IMR-90 (cell line): ENCODE measurements around the gene TMEM8B. TPM values are rescaled to one million over a fixed set of nuclear protein-coding genes. Genes with fewer than 3 reads are reported as not detected.
A peak's percentile ranks its signal among the peaks of the same experiment; 100 is the strongest.

Source experiments
- ATAC-seq: fragments of 200-7000 bp; cut with Tn5 transposase; 2 replicates; pipeline ENCODE4 v1.9.1; 2020; ENCODE audit warnings: low read depth, mild to moderate bottlenecking, moderate library complexity
- BruUV-seq: library from RNA; stranded (reverse); fragments of 400-500 nt; replicated peaks from 2 replicates; lab custom pipeline; 2021; lab: Mats Ljungman, UMichigan
- CTCF ChIA-PET: fragments of 300-600 bp; formaldehyde crosslinking; extraction: SDS; loops from one replicate; lab custom pipeline; 2021; ENCODE audit warnings: antibody characterized with exemption; lab: Yijun Ruan, JAX
- POLR2A ChIA-PET: fragments of 300-600 bp; sonication (Branson Sonifier 250); formaldehyde crosslinking; loops from one replicate; lab custom pipeline; 2022; ENCODE audit warnings: antibody characterized with exemption; ENCODE audit not compliant: unreplicated experiment; lab: Charles Lee
- DNase-seq: peaks from one replicate; pipeline ENCODE4 v3.0.0; 2013
- H2AFZ ChIP-seq: replicated peaks from 2 replicates; pipeline ENCODE3; 2013; ENCODE audit warnings: low read length, mild to moderate bottlenecking; ENCODE audit not compliant: poor library complexity
- H2AK5ac ChIP-seq: 2 replicates; pipeline ENCODE4 v1.6.1; 2013; ENCODE audit warnings: low read depth, low read length, inconsistent platforms
- H2AK9ac ChIP-seq: replicated peaks from 2 replicates; pipeline ENCODE3; 2013; ENCODE audit warnings: mild to moderate bottlenecking, low read depth, low read length, moderate library complexity; ENCODE audit not compliant: poor library complexity
- H2BK120ac ChIP-seq: 2 replicates; pipeline ENCODE4 v1.6.1; 2013; ENCODE audit warnings: low read depth, low read length, inconsistent platforms
- H2BK15ac ChIP-seq: 3 replicates; pipeline ENCODE4 v1.6.1; 2013; ENCODE audit warnings: low read depth, low read length, inconsistent platforms
- H2BK20ac ChIP-seq: 2 replicates; pipeline ENCODE4 v1.6.1; 2013; ENCODE audit warnings: low read depth, mild to moderate bottlenecking, inconsistent platforms, low read length, moderate library complexity
- H2BK5ac ChIP-seq: 2 replicates; pipeline ENCODE4 v1.6.1; 2013; ENCODE audit warnings: mild to moderate bottlenecking, low read depth, low read length, inconsistent platforms; ENCODE audit not compliant: poor library complexity, severe bottlenecking
- H3K14ac ChIP-seq: replicated peaks from 2 replicates; pipeline ENCODE4 v1.6.1; 2013; ENCODE audit warnings: low read depth, low read length, inconsistent platforms
- H3K18ac ChIP-seq: 2 replicates; pipeline ENCODE4 v1.6.1; 2013; ENCODE audit warnings: low read depth, low read length, control low read depth
- H3K23ac ChIP-seq: 2 replicates; pipeline ENCODE4 v1.6.1; 2013; ENCODE audit warnings: low read depth, low read length, inconsistent platforms
- H3K27ac ChIP-seq: 2 replicates; pipeline ENCODE4 v1.5.1; 2013; ENCODE audit warnings: mild to moderate bottlenecking, control low read depth, low read length; ENCODE audit not compliant: insufficient read depth
- H3K27me3 ChIP-seq: 2 replicates; pipeline ENCODE4 v1.6.1; 2013; ENCODE audit warnings: low read length; ENCODE audit not compliant: control insufficient read depth, insufficient read depth
- H3K36me3 ChIP-seq: 2 replicates; pipeline ENCODE4 v1.6.1; 2013; ENCODE audit warnings: low read length, mixed read lengths; ENCODE audit not compliant: control insufficient read depth, insufficient read depth
- H3K4ac ChIP-seq: 2 replicates; pipeline ENCODE4 v1.6.1; 2013; ENCODE audit warnings: low read depth, low read length, inconsistent platforms
- H3K4me1 ChIP-seq: 2 replicates; pipeline ENCODE4 v1.6.1; 2013; ENCODE audit warnings: low read length, mixed read lengths; ENCODE audit not compliant: control insufficient read depth, insufficient read depth
- H3K4me2 ChIP-seq: 2 replicates; pipeline ENCODE4 v1.6.1; 2013; ENCODE audit warnings: low read depth, mild to moderate bottlenecking, control low read depth, low read length, moderate library complexity
- H3K4me3 ChIP-seq: 2 replicates; pipeline ENCODE4 v1.5.1; 2013; ENCODE audit warnings: low read depth, mild to moderate bottlenecking, control low read depth, low read length, moderate library complexity; ENCODE audit not compliant: insufficient read depth
- H3K56ac ChIP-seq: 2 replicates; pipeline ENCODE4 v1.6.1; 2013; ENCODE audit warnings: low read length, inconsistent platforms; ENCODE audit not compliant: insufficient read depth; ENCODE audit errors: extremely low read depth
- H3K79me1 ChIP-seq, 2 experiments: 2 replicates each; pipeline ENCODE4 v1.6.1; 2013; ENCODE audit warnings: low read length in 2 of 2, inconsistent platforms in 1 of 2, low read depth in 1 of 2
- H3K9ac ChIP-seq: 2 replicates; pipeline ENCODE4 v1.6.1; 2013; ENCODE audit warnings: low read depth, low read length, control low read depth
- H3K9me1 ChIP-seq: 2 replicates; pipeline ENCODE4 v1.6.1; 2013; ENCODE audit warnings: low read length, inconsistent platforms; ENCODE audit not compliant: insufficient read depth
- H3K9me3 ChIP-seq: 2 replicates; pipeline ENCODE4 v1.6.1; 2013; ENCODE audit warnings: low read length; ENCODE audit not compliant: control insufficient read depth, insufficient read depth
- H4K20me1 ChIP-seq: 2 replicates; pipeline ENCODE4 v1.6.1; 2013; ENCODE audit warnings: low read length, inconsistent platforms; ENCODE audit not compliant: insufficient read depth
- H4K5ac ChIP-seq: 2 replicates; pipeline ENCODE4 v1.6.1; 2013; ENCODE audit warnings: mild to moderate bottlenecking, low read depth, low read length, control low read depth
- H4K8ac ChIP-seq, 2 experiments: 2 replicates each; pipeline ENCODE4 v1.6.1; 2013; ENCODE audit warnings: low read depth in 2 of 2, low read length in 2 of 2, control low read depth in 1 of 2, inconsistent platforms in 1 of 2
- H4K91ac ChIP-seq: 2 replicates; pipeline ENCODE4 v1.6.1; 2013; ENCODE audit warnings: low read depth, low read length, inconsistent platforms; ENCODE audit not compliant: insufficient read depth
- BHLHE40 ChIP-seq: fragments of 150-350 bp; IDR thresholded peaks from 2 replicates; pipeline ENCODE4 v1.6.1; 2016; ENCODE audit warnings: mild to moderate bottlenecking, low read depth, low read length
- CEBPB ChIP-seq: IDR thresholded peaks from 2 replicates; pipeline ENCODE4 v1.6.1; 2012; ENCODE audit warnings: low read depth, low read length, improper control_type of control experiment
- CHD1 ChIP-seq: IDR thresholded peaks from 2 replicates; pipeline ENCODE4 v1.6.1; 2012; ENCODE audit warnings: low read depth, low read length, improper control_type of control experiment
- FOS ChIP-seq: fragments of 150-350 bp; IDR thresholded peaks from 2 replicates; pipeline ENCODE4 v1.6.1; 2016; ENCODE audit warnings: low read depth, low read length
- MAFK ChIP-seq: IDR thresholded peaks from 2 replicates; pipeline ENCODE4 v1.6.1; 2012; ENCODE audit warnings: low read depth, low read length, improper control_type of control experiment
- NFE2L2 ChIP-seq: fragments of 150-350 bp; IDR thresholded peaks from 2 replicates; pipeline ENCODE4 v1.6.1; 2016; ENCODE audit warnings: low read depth, mild to moderate bottlenecking, low read length
- WGBS, 2 experiments: methylation state at CpG; one replicate each; pipeline versions ENCODE4 v1.1.5 to v1.1.7; 2013; ENCODE audit warnings: missing lambda C conversion rate in 2 of 2; ENCODE audit not compliant: insufficient read length in 1 of 2; ENCODE audit errors: extremely low coverage in 2 of 2; 5-methylcytosine and 5-hydroxymethylcytosine counted together
- dilution Hi-C: fragments of 300-500 bp; cut with HindIII; formaldehyde crosslinking; loops from one replicate; pipeline ENCODE4 v1.14.3; 2018; ENCODE audit warnings: low sequenced_read_pairs; ENCODE audit not compliant: unreplicated experiment
- in situ Hi-C: fragments of 300-500 bp; cut with MboI; formaldehyde crosslinking; loops from 3 replicates; pipeline ENCODE4 v1.14.3; 2019; ENCODE audit warnings: low sequenced_read_pairs, inconsistent platforms, mixed read lengths
- intact Hi-C: fragments of 100-400 bp; cut with micrococcal nuclease; formaldehyde crosslinking; loops from 2 replicates; pipeline ENCODE4 v1.10.0; 2022
- polyA plus RNA-seq, 3 experiments: library from polyadenylated mRNA; depleted of rRNA; stranded (reverse); fragments of >200 nt; gene quantifications; 2 replicates each; pipeline ENCODE4 v1.2.3, GENCODE V29; 2012; ENCODE audit warnings: low replicate concordance in 1 of 3
- total RNA-seq: library from RNA; depleted of rRNA; stranded (reverse); fragments of >200 nt; gene quantifications from 2 replicates; pipeline ENCODE4 v1.2.3, GENCODE V29; 2012
- TF ChIP-seq, protein P1 (sequence below): fragments of 150-350 bp; IDR thresholded peaks from 2 replicates; pipeline ENCODE4 v1.6.1; 2017; ENCODE audit warnings: mild to moderate bottlenecking, antibody characterized with exemption, low read length, low read depth

The TMEM8B gene
- total and polyA plus RNA-seq, 2 of the 4 experiments (the other 2 are of a cell fraction) = 0.72 to 8.3 TPM

DNA sequence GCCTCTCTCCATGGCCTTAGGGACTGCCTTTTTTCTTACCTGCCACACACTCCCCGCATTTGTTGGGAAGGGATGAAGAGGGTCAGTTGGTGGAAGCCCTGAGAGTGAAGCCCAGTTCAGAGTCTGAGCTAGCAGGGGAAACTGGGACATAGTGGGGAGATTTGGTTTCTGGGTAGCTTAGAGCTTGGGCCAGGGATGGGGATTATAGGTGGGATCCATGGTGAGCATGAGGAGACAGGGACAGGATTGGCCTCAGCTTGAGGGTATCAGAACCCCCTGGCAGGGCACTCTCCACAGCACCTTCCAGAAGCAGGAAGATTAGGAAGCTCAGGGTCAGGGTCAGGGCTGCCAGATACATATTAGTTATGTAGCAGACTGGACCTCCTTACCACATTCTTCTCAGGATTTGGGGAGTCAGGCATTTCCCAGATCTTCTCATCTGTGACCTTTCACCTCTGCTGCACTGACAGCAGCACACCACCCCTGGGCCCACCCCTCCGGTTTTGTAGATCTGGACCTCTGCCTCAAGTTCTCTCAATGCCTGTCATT, 23.3 kb downstream of the TMEM8B start:
- CTCF ChIA-PET = no interaction called here
- no peak overlapping the region for H3K18ac ChIP-seq
- H3K36me3 ChIP-seq = peaks cover 3% of the 10 kb centered on the region; the same call in 1 of the 2 replicates
- no peak overlapping the region for H2BK15ac ChIP-seq
- H2BK5ac ChIP-seq = no peak overlapping the region
- no peak overlapping the region for H4K8ac ChIP-seq
- H3K79me1 ChIP-seq = no peaks in the 10 kb centered on the region
- TF ChIP-seq CEBPB = no peak
- TF ChIP-seq NFE2L2 = no peak
- no peak for TF ChIP-seq BHLHE40
- TF ChIP-seq, protein P1, sequence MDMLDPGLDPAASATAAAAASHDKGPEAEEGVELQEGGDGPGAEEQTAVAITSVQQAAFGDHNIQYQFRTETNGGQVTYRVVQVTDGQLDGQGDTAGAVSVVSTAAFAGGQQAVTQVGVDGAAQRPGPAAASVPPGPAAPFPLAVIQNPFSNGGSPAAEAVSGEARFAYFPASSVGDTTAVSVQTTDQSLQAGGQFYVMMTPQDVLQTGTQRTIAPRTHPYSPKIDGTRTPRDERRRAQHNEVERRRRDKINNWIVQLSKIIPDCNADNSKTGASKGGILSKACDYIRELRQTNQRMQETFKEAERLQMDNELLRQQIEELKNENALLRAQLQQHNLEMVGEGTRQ = no peak
- no peak for TF ChIP-seq FOS
- TF ChIP-seq CHD1 = no peak
- TF ChIP-seq MAFK = no peak
- no peak overlapping the region for H3K27ac ChIP-seq
- H2AK9ac ChIP-seq = peak overlapping the region; percentile 15
- POLR2A ChIA-PET = no interaction called here
- intact Hi-C loops (no loop called here), in situ Hi-C loops (no loop called here), dilution Hi-C loops (no loop called here)
- H3K9ac ChIP-seq = no peak overlapping the region
- peaks cover under 1% of the 10 kb centered on the region; the same call in 1 of the 2 replicates for H3K9me1 ChIP-seq
- H3K23ac ChIP-seq = no peak overlapping the region
- no peak overlapping the region for H2BK120ac ChIP-seq
- H3K14ac ChIP-seq = no peak overlapping the region
- H2AFZ ChIP-seq = no peak overlapping the region
- no peak overlapping the region for H3K4ac ChIP-seq
- no TSS peak for BruUV-seq
- H4K20me1 ChIP-seq = no peaks in the 10 kb centered on the region
- WGBS, 2 experiments = 100% methylated on average over 1 of the region's 2 CpGs; no CpG with 5 or more reads in 1 of the 2 experiments
- no peaks in the 10 kb centered on the region; the same call in 1 of the 2 replicates for H3K27me3 ChIP-seq
- no peak overlapping the region for H2BK20ac ChIP-seq
- peaks cover 3% of the 10 kb centered on the region; the same call in 1 of the 2 replicates for H3K4me1 ChIP-seq
- no peak overlapping the region for H4K91ac ChIP-seq
- H4K5ac ChIP-seq = no peak overlapping the region
- H2AK5ac ChIP-seq = no peak overlapping the region
- no peak for ATAC-seq
- no peak overlapping the region for H3K56ac ChIP-seq
- H3K4me2 ChIP-seq = no peak overlapping the region
- no peak for DNase-seq
- H3K4me3 ChIP-seq = no peak overlapping the region
- no peaks in the 10 kb centered on the region for H3K9me3 ChIP-seq
